AG04450 (cell line): Measurements from ENCODE around the gene TOR1AIP1. TPM values are rescaled to one million over a fixed set of nuclear protein-coding genes. Genes with fewer than 3 reads are reported as not detected.
"Not testable (repeated sequence)": the region's sequence is repeated elsewhere in the genome, so short reads cannot be mapped to it uniquely, and the experiment has no call there.

Experiments used
- CTCF ChIA-PET: fragments of 300-600, 350-600 bp; formaldehyde crosslinking; extraction: SDS; loops from one replicate; lab custom pipeline; 2022; ENCODE audit warnings: antibody characterized with exemption, inconsistent platforms; lab: Charles Lee
- POLR2A ChIA-PET: fragments of 350-600 bp; formaldehyde crosslinking; extraction: SDS; loops from one replicate; lab custom pipeline; 2021; ENCODE audit warnings: antibody characterized with exemption, inconsistent platforms; lab: Yijun Ruan, JAX
- DNase-seq: peaks from one replicate; pipeline ENCODE4 v3.0.0-alpha.2; 2011; ENCODE audit warnings: low read depth, low spot score
- H3K27ac ChIP-seq: one replicate; pipeline ENCODE4 v1.5.1; 2012; ENCODE audit warnings: low read depth, low read length, control low read depth
- H3K27me3 ChIP-seq: one replicate; pipeline ENCODE4 v1.6.0; 2012; ENCODE audit warnings: low read length; ENCODE audit not compliant: control insufficient read depth, insufficient read depth
- H3K4me3 ChIP-seq: 2 replicates; pipeline ENCODE4 v1.5.1; 2011; ENCODE audit warnings: mild to moderate bottlenecking, low read depth, low read length, control low read depth
- H3K9me3 ChIP-seq: 2 replicates; pipeline ENCODE4 v1.5.1; 2012; ENCODE audit warnings: low read length; ENCODE audit not compliant: control insufficient read depth, insufficient read depth
- polyA minus RNA-seq: library from RNA; depleted of rRNA, polyadenylated mRNA; stranded (reverse); fragments of >200 nt; gene quantifications from 2 replicates; pipeline ENCODE4 v1.2.3, GENCODE V29; 2011; rRNA and poly(A)+ RNA removed
- polyA plus RNA-seq: library from polyadenylated mRNA; depleted of rRNA; stranded (reverse); fragments of >200 nt; gene quantifications from 2 replicates; pipeline ENCODE4 v1.2.3, GENCODE V29; 2011; rRNA removed
- TF ChIP-seq, protein P1 (sequence below): IDR thresholded peaks from 2 replicates; pipeline ENCODE4 v1.5.1; 2011; ENCODE audit warnings: low read depth, low read length, control low read depth, inconsistent platforms

Gene TOR1AIP1, protein sequence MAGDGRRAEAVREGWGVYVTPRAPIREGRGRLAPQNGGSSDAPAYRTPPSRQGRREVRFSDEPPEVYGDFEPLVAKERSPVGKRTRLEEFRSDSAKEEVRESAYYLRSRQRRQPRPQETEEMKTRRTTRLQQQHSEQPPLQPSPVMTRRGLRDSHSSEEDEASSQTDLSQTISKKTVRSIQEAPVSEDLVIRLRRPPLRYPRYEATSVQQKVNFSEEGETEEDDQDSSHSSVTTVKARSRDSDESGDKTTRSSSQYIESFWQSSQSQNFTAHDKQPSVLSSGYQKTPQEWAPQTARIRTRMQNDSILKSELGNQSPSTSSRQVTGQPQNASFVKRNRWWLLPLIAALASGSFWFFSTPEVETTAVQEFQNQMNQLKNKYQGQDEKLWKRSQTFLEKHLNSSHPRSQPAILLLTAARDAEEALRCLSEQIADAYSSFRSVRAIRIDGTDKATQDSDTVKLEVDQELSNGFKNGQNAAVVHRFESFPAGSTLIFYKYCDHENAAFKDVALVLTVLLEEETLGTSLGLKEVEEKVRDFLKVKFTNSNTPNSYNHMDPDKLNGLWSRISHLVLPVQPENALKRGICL
- polyA plus RNA-seq (33.9 and 44.9 TPM in 2 replicates), polyA minus RNA-seq (21.3 and 22.3 TPM in 2 replicates)

DNA sequence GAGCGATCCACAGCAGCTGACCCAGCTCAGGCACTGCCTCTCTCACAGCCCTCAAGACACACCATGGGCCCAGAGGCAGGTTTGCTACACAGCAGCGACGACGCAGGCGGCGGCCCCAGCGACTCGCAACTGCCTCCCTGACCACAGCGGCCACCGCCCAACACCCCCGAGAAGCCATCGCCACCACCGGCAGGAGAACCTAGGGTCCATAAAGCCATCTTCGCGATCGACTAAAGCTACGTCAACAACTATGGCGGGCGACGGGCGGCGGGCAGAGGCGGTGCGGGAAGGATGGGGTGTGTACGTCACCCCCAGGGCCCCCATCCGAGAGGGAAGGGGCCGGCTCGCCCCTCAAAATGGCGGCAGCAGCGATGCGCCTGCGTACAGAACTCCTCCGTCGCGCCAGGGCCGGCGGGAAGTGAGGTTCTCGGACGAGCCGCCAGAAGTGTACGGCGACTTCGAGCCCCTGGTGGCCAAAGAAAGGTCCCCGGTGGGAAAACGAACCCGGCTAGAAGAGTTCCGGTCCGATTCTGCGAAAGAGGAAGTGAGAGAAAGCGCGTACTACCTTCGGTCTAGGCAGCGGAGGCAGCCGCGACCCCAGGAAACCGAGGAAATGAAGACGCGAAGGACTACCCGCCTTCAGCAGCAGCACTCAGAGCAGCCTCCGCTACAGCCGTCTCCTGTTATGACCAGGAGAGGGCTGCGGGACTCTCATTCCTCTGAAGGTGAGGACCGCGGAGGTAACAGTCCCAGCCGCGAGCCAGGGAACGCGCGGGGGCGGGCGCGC lies at the start of gene TOR1AIP1:
Gene TOR1AIP1 (plus strand): TSS at position 33 of the 787 bp plus-strand sequence. CDS start 218 bp downstream, at position 251.
- Histone ChIP-seq H3K27me3 (no peaks in the 10 kb centered on the region), H3K27ac (peak within 1 kb of the TSS; percentile 100), H3K4me3 (peak within 1 kb of the TSS; percentile 70), H3K9me3 (no peaks in the 10 kb centered on the region)
- ChIA-PET CTCF (interaction anchor here (0.6 to 2.3 kb wide), 8 partner anchors 11 to 1621 kb away, joined by 3 to 8 read pairs (median 4); no protein-coding TSS in a partner anchor), POLR2A (interaction anchor here (0.6 to 1.8 kb wide), 11 partner anchors 68 to 1206 kb away, joined by 3 to 7 read pairs (median 4); partner anchors contain the start of genes CEP350 and QSOX1)
- peak; percentile 96 for DNase-seq
- TF ChIP-seq, protein P1, sequence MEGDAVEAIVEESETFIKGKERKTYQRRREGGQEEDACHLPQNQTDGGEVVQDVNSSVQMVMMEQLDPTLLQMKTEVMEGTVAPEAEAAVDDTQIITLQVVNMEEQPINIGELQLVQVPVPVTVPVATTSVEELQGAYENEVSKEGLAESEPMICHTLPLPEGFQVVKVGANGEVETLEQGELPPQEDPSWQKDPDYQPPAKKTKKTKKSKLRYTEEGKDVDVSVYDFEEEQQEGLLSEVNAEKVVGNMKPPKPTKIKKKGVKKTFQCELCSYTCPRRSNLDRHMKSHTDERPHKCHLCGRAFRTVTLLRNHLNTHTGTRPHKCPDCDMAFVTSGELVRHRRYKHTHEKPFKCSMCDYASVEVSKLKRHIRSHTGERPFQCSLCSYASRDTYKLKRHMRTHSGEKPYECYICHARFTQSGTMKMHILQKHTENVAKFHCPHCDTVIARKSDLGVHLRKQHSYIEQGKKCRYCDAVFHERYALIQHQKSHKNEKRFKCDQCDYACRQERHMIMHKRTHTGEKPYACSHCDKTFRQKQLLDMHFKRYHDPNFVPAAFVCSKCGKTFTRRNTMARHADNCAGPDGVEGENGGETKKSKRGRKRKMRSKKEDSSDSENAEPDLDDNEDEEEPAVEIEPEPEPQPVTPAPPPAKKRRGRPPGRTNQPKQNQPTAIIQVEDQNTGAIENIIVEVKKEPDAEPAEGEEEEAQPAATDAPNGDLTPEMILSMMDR = peak; percentile 58

DNA sequence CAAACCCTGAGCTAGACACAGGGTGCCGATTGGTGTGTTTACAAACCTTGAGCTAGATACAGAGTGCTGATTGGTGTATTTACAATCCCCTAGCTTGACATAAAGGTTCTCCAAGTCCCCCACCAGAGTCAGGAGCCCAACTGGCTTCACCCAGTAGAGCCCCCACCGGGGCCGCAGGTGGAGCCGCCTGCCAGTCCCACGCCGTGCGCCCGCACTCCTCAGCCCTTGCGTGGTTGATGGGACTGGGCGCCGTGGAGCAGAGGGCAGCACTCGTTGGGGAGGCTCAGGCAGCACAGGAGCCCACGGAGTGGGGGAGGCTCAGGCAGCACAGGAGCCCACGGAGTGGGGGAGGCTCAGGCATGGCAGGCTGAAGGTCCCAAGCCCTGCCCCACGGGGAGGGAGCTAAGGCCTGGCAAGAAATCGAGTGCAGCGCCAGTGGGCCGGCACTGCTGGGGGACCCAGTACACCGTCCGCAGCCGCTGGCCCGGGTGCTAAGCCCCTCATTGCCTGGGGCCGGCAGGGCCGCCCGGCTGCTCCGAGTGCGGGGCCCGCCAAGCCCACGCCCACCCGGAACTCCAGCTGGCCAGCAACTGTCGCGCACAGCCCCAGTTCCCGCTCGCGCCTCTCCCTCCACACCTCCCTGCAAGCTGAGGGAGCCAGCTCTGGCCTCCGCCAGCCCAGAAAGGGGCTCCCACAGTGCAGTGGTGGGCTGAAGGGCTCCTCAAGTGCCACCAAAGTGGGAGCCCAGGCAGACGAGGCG lies 45.2 kb upstream of the TOR1AIP1 start:
- CTCF ChIA-PET = interaction anchor here (1.9 to 5.5 kb wide), 3 partner anchors 22 to 130 kb away, joined by 18 to 64 read pairs (median 33); no protein-coding TSS in a partner anchor
- POLR2A ChIA-PET, DNase-seq, H3K27me3 ChIP-seq, H3K27ac ChIP-seq, H3K9me3 ChIP-seq, H3K4me3 ChIP-seq: not testable (repeated sequence)

DNA sequence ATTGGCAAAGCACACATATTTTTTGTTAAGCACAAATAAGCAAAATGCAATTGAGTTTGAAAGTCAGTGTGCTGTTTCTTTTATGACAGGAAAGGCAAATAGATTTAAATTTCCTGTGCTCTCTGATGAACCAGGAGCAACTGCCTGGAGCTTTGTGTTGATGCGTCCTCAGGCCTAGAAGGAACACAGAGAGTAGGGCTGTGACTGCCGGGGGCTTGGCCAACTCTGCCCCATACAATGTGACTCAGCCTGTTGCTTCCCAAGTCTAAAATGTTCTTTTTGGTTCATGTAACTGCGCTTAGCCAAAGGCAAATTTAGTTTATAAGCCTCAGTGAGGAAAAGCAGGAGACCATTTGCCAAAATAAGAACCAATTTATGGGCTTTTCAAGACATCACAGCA lies 42.0 kb upstream of the TOR1AIP1 start:
- no peaks in the 10 kb centered on the region for H3K27me3 ChIP-seq
- TF ChIP-seq, protein P1 = no peak
- H3K9me3 ChIP-seq = peaks cover 6% of the 10 kb centered on the region
- CTCF ChIA-PET = interaction anchor here (0.5 to 5.5 kb wide), 4 partner anchors 25 to 1102 kb away, joined by 3 to 64 read pairs (median 20); no protein-coding TSS in a partner anchor
- no peak overlapping the region for H3K27ac ChIP-seq
- H3K4me3 ChIP-seq = no peak overlapping the region
- POLR2A ChIA-PET = no interaction called here
- no peak for DNase-seq

DNA sequence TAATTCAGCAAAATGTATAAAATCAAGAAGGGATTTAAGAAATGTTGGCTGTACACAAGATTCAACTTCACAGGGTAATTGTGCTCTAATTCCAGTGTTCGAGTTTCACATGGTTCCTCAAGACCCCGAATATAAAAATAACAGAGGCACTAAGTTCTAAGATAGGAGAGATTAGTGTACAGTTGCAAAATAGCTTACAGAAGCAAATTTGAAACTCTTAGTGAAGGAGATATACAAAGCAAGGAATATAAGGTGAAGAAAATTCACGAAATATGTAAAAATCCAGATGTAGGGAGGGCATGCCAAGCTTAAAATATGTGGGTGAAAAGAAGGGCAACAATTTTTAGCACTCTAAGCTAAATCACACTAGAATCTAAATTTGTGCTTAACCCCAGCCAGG lies 33.9 kb upstream of the TOR1AIP1 start:
- no peak for DNase-seq
- Histone ChIP-seq H3K27ac (no peak overlapping the region), H3K27me3 (no peaks in the 10 kb centered on the region), H3K4me3 (no peak overlapping the region), H3K9me3 (no peaks in the 10 kb centered on the region)
- CTCF ChIA-PET = interaction anchor here (0.7 kb wide), 1 partner anchor 39 kb away, joined by 3 read pairs; no protein-coding TSS in a partner anchor
- TF ChIP-seq, protein P1 = no peak
- POLR2A ChIA-PET = no interaction called here
